Osteoblast (primary cell): Measurements from ENCODE around the gene ABAT. TPM values are rescaled to one million over a fixed set of nuclear protein-coding genes. Genes with fewer than 3 reads are reported as not detected.

Experiments
- DNase-seq: peaks from one replicate; pipeline ENCODE4 v3.0.0; 2011; ENCODE audit warnings: low spot score, mixed read lengths; ENCODE audit not compliant: insufficient read length; ENCODE audit errors: missing footprints
- H2AFZ ChIP-seq: 2 replicates; pipeline ENCODE4 v1.6.0; 2011; ENCODE audit warnings: mild to moderate bottlenecking, low read length
- H3K27ac ChIP-seq: 2 replicates; pipeline ENCODE4 v1.5.1; 2011; ENCODE audit warnings: mild to moderate bottlenecking, low read depth, low read length, moderate library complexity
- H3K27me3 ChIP-seq: 2 replicates; pipeline ENCODE4 v1.6.0; 2012; ENCODE audit warnings: mild to moderate bottlenecking, control low read depth, inconsistent platforms, low read length, moderate library complexity; ENCODE audit not compliant: insufficient read depth
- H3K36me3 ChIP-seq: 2 replicates; pipeline ENCODE4 v1.5.1; 2011; ENCODE audit warnings: mild to moderate bottlenecking, low read length, control low read depth, moderate library complexity; ENCODE audit not compliant: insufficient read depth
- H3K4me1 ChIP-seq: 2 replicates; pipeline ENCODE4 v1.5.1; 2011; ENCODE audit warnings: mild to moderate bottlenecking, low read length, control low read depth, moderate library complexity; ENCODE audit not compliant: insufficient read depth
- H3K4me2 ChIP-seq: 2 replicates; pipeline ENCODE4 v1.6.0; 2011; ENCODE audit warnings: mild to moderate bottlenecking, low read length; ENCODE audit not compliant: insufficient read depth
- H3K4me3 ChIP-seq: fragments of 200-600 bp; sonication (generic); 3 replicates; pipeline ENCODE4 v1.5.1; 2012; ENCODE audit warnings: mild to moderate bottlenecking, low read length, inconsistent platforms; ENCODE audit not compliant: insufficient read depth
- H3K79me2 ChIP-seq: 2 replicates; pipeline ENCODE4 v1.6.0; 2012; ENCODE audit warnings: mild to moderate bottlenecking, low read length, control low read depth, inconsistent platforms; ENCODE audit not compliant: insufficient read depth
- H3K9me3 ChIP-seq: 2 replicates; pipeline ENCODE4 v1.5.1; 2011; ENCODE audit warnings: low read depth, low read length, control low read depth
- H4K20me1 ChIP-seq: 2 replicates; pipeline ENCODE4 v1.6.0; 2012; ENCODE audit warnings: mild to moderate bottlenecking, low read length, control low read depth; ENCODE audit not compliant: insufficient read depth
- total RNA-seq: library from RNA; depleted of rRNA; stranded (reverse); fragments of >200 nt; gene quantifications from 2 replicates; pipeline ENCODE4 v1.2.3, GENCODE V29; 2012
- TF ChIP-seq, protein P1 (sequence below): IDR thresholded peaks from 2 replicates; pipeline ENCODE4 v1.5.1; 2011; ENCODE audit warnings: mild to moderate bottlenecking, low read depth, low read length, moderate library complexity; ENCODE audit errors: extremely low read depth

The ABAT gene
- total RNA-seq, 1 donor = 6.5 TPM

DNA sequence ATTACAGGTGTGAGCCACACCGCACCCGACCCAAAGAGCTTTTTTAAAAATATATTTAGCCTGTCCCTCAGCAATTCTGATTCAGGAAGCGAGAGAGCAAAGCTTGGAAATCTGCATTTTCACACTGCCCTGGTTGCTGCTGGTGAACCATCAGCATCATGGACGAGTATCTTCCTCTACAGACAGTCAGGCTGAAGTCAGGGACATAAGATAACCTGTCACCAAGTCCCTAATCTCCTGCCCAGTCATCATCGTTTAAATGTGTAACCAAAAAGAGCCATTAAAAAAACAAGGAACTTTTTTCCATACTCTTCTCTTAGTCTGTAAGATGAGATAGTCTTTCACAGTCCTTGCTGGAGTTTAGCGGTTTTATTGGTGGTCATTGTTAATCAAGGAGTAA is 129.9 kb downstream of the ABAT start:
- H2AFZ ChIP-seq = no peak overlapping the region
- H3K27me3 ChIP-seq = no peaks in the 10 kb centered on the region
- peaks cover 10% of the 10 kb centered on the region for H3K4me1 ChIP-seq
- peaks cover 88% of the 10 kb centered on the region for H3K79me2 ChIP-seq
- H3K27ac ChIP-seq = no peak overlapping the region
- no peak overlapping the region for H3K4me2 ChIP-seq
- H3K36me3 ChIP-seq = peaks cover 84% of the 10 kb centered on the region
- H4K20me1 ChIP-seq = peaks cover 50% of the 10 kb centered on the region
- no peak for DNase-seq
- TF ChIP-seq, protein P1, sequence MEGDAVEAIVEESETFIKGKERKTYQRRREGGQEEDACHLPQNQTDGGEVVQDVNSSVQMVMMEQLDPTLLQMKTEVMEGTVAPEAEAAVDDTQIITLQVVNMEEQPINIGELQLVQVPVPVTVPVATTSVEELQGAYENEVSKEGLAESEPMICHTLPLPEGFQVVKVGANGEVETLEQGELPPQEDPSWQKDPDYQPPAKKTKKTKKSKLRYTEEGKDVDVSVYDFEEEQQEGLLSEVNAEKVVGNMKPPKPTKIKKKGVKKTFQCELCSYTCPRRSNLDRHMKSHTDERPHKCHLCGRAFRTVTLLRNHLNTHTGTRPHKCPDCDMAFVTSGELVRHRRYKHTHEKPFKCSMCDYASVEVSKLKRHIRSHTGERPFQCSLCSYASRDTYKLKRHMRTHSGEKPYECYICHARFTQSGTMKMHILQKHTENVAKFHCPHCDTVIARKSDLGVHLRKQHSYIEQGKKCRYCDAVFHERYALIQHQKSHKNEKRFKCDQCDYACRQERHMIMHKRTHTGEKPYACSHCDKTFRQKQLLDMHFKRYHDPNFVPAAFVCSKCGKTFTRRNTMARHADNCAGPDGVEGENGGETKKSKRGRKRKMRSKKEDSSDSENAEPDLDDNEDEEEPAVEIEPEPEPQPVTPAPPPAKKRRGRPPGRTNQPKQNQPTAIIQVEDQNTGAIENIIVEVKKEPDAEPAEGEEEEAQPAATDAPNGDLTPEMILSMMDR = no peak
- H3K4me3 ChIP-seq = no peak overlapping the region
- H3K9me3 ChIP-seq = no peaks in the 10 kb centered on the region

DNA sequence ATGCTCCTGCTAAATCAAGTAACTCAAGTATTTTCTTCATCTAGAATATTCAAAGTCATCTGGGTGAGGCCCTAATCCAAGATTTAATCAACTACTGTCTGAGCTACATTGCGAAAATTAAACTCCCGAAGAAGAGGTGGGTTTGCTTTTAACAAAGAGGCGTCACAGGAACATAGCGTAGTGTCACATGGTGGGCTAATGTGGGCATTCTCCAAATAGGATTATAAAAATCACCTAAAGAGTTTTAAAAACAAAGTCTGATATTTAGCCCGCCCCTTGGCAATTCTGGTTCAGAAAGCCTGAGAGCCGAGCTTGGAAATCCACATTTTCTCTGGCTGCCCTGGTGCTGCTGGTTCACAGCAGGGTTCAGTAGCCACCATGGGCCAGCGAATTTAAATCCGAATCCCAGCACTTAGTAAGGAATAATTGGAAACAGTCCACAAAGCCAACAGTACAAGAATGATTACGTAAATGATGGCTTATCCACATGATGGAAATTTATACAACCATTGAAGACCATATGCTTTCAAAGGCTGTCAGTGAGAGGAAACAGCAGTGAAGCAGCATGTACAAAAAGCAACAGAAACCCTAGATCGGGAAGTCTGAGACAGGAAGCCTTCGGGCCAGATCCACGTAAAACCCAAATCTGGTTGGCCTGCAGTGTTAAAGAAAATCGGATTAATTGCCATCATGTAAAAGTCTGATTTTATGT is 132.0 kb downstream of the ABAT start:
- Histone ChIP-seq H3K4me1 (no peaks in the 10 kb centered on the region), H2AFZ (no peak overlapping the region), H3K36me3 (peaks cover 97% of the 10 kb centered on the region), H3K4me2 (no peak overlapping the region), H3K27me3 (no peaks in the 10 kb centered on the region), H3K79me2 (peaks cover 75% of the 10 kb centered on the region), H3K9me3 (no peaks in the 10 kb centered on the region), H3K27ac (no peak overlapping the region), H3K4me3 (no peak overlapping the region), H4K20me1 (peaks cover 36% of the 10 kb centered on the region)
- TF ChIP-seq, protein P1 = no peak
- no peak for DNase-seq

DNA sequence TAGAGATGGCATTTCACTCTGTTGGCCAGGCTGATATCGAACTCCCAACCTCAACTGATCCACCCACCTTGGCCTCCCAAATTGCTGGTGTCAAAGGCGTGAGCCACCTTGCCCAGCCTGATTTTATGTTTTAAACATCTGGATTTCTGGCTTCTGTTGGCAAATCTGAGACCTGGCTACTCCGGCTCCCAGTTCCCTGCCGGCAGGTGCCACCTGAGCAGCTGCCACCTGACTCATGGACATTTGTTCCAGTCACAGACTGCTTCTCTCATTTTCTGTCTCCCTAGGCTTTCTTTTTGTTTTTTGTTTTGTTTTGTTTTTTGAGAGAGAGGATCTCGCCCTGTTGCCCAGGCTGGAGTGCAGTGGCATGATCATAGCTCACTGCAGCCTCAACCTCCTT is 132.8 kb downstream of the ABAT start:
- TF ChIP-seq, protein P1 = no peak
- Histone ChIP-seq H3K79me2 (peaks cover 68% of the 10 kb centered on the region), H3K27me3 (no peaks in the 10 kb centered on the region), H3K4me1 (no peaks in the 10 kb centered on the region), H3K27ac (no peak overlapping the region), H3K4me2 (no peak overlapping the region), H2AFZ (no peak overlapping the region), H3K36me3 (peaks cover 97% of the 10 kb centered on the region), H3K4me3 (no peak overlapping the region), H3K9me3 (no peaks in the 10 kb centered on the region), H4K20me1 (peaks cover 35% of the 10 kb centered on the region)
- no peak for DNase-seq

DNA sequence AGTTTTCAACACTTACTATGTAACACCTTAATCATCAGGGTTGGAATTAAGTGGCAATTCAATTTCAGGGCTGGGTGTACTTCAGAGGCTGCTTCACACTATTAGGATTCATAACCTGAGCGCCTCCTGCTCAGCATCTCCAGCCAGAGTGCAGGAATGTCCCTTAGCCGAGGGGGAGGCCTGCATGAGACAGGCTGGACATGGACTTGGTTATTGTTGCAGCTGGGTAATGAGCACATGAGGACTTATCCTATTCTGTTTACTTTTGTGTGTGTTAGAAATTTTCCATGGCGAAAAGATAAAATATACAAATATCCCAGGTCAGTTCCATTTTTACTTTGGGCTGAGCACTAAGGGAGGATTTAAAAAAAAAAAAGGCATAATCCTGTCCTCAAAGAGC is 133.6 kb downstream of the ABAT start:
- Histone ChIP-seq H2AFZ (no peak overlapping the region), H3K9me3 (no peaks in the 10 kb centered on the region), H3K79me2 (peaks cover 62% of the 10 kb centered on the region), H3K36me3 (peaks cover 97% of the 10 kb centered on the region), H3K27me3 (no peaks in the 10 kb centered on the region), H3K4me2 (no peak overlapping the region), H4K20me1 (peaks cover 37% of the 10 kb centered on the region), H3K27ac (no peak overlapping the region), H3K4me1 (no peaks in the 10 kb centered on the region), H3K4me3 (no peak overlapping the region)
- TF ChIP-seq, protein P1 = no peak
- no peak for DNase-seq
